ENCODE data around the gene GABPA.
"Not testable (repeated sequence)": the region's sequence is repeated elsewhere in the genome, so short reads cannot be mapped to it uniquely, and the experiment has no call there.

GABPA gene

GRCh38 chr21:25767921-25768320 lies 33.1 kb downstream of the GABPA start:
- Mint-ChIP-seq H3K4me1 (no peaks in the 10 kb centered on the region), H3K27ac (peak overlapping the region; percentile 20), H3K9me3 (no peaks in the 10 kb centered on the region), H3K36me3 (peaks cover 63% of the 10 kb centered on the region), H3K4me3 (no peak overlapping the region)
- DNase-seq (ENCODE audit: low spot score in 2 of 2) (no peak), ATAC-seq (no peak)

- Mint-ChIP-seq H3K4me1 (no peaks in the 10 kb centered on the region), H3K4me3 (no peak overlapping the region), H3K27ac (peak overlapping the region; percentile 45), H3K36me3 (peaks cover 19% of the 10 kb centered on the region), H3K9me3 (no peaks in the 10 kb centered on the region)
- ATAC-seq, result no peak
- no peak for DNase-seq (ENCODE audit: low spot score in 2 of 2)
Observed at GRCh38 chr21:25772686-25773085, 37.9 kb downstream of the GABPA start.

GRCh38 chr21:25776440-25776839 lies 41.7 kb downstream of the GABPA start:
- Mint-ChIP-seq H3K36me3 (no peaks in the 10 kb centered on the region), H3K27ac (peak overlapping the region; percentile 10), H3K4me3 (no peak overlapping the region), H3K4me1 (no peaks in the 10 kb centered on the region), H3K9me3 (no peaks in the 10 kb centered on the region)
- ATAC-seq, result no peak
- no peak for DNase-seq (ENCODE audit: low spot score in 2 of 2)

- ATAC-seq; H3K36me3 Mint-ChIP-seq; DNase-seq (ENCODE audit: low spot score in 2 of 2); H3K4me1 Mint-ChIP-seq; H3K27ac Mint-ChIP-seq; H3K9me3 Mint-ChIP-seq; H3K4me3 Mint-ChIP-seq: not testable (repeated sequence)
Observed at GRCh38 chr21:25778126-25778875, 43.5 kb downstream of the GABPA start.

GRCh38 chr21:25788677-25789076 lies 53.9 kb downstream of the GABPA start:
- Mint-ChIP-seq H3K4me3 (no peak overlapping the region), H3K36me3 (no peaks in the 10 kb centered on the region)
- no peak for ATAC-seq

GRCh38 chr21:25790122-25790877 lies 55.5 kb downstream of the GABPA start:
- Mint-ChIP-seq H3K9me3 (no peaks in the 10 kb centered on the region), H3K36me3 (no peaks in the 10 kb centered on the region), H3K27ac (no peak overlapping the region), H3K4me1 (no peaks in the 10 kb centered on the region), H3K4me3 (peak overlapping the region; percentile 38)
- DNase-seq (ENCODE audit: low spot score in 2 of 2) (no peak), ATAC-seq (peak; percentile 59)

More at GRCh38 chr21:25788677-25789076, 53.9 kb downstream of the GABPA start:
- Mint-ChIP-seq H3K4me1 (no peaks in the 10 kb centered on the region), H3K9me3 (no peaks in the 10 kb centered on the region), H3K27ac (no peak overlapping the region)
- no peak for DNase-seq (ENCODE audit: low spot score in 2 of 2)

GRCh38 chr21:25790878-25791204 lies 56.1 kb downstream of the GABPA start:
- H3K27ac Mint-ChIP-seq, result no peak overlapping the region

GRCh38 chr21:25791319-25791718 lies 56.5 kb downstream of the GABPA start:
- no peak for ATAC-seq
- Mint-ChIP-seq H3K27ac (no peak overlapping the region), H3K4me3 (no peak overlapping the region)

More at GRCh38 chr21:25790878-25791204, 56.1 kb downstream of the GABPA start:
- Mint-ChIP-seq H3K36me3 (no peaks in the 10 kb centered on the region), H3K9me3 (no peaks in the 10 kb centered on the region), H3K4me3 (peak overlapping the region; percentile 38), H3K4me1 (no peaks in the 10 kb centered on the region)
- DNase-seq (ENCODE audit: low spot score in 2 of 2), result no peak
- no peak for ATAC-seq

GRCh38 chr21:25801217-25802014 lies 66.6 kb downstream of the GABPA start:
- Mint-ChIP-seq H3K4me1 (peaks cover 8% of the 10 kb centered on the region), H3K9me3 (no peaks in the 10 kb centered on the region), H3K27ac (no peak overlapping the region), H3K36me3 (peaks cover 8% of the 10 kb centered on the region), H3K4me3 (no peak overlapping the region)
- DNase-seq (ENCODE audit: low spot score in 2 of 2), result peak; percentile 81 to 93
- ATAC-seq, result peak; percentile 99

More at GRCh38 chr21:25791319-25791718, 56.5 kb downstream of the GABPA start:
- no peaks in the 10 kb centered on the region for H3K36me3 Mint-ChIP-seq
- H3K9me3 Mint-ChIP-seq, result no peaks in the 10 kb centered on the region
- DNase-seq (ENCODE audit: low spot score in 2 of 2), result no peak
- no peaks in the 10 kb centered on the region for H3K4me1 Mint-ChIP-seq

GRCh38 chr21:25806060-25806459 lies 71.3 kb downstream of the GABPA start:
- no peak overlapping the region for H3K4me3 Mint-ChIP-seq
- no peak overlapping the region for H3K27ac Mint-ChIP-seq
- peaks cover 8% of the 10 kb centered on the region for H3K36me3 Mint-ChIP-seq
- peaks cover 16% of the 10 kb centered on the region for H3K4me1 Mint-ChIP-seq
- no peak for ATAC-seq
- no peaks in the 10 kb centered on the region for H3K9me3 Mint-ChIP-seq
- no peak for DNase-seq (ENCODE audit: low spot score in 2 of 2)

- H3K4me1 Mint-ChIP-seq, result peaks cover 7% of the 10 kb centered on the region
Observed at GRCh38 chr21:25807191-25807590, 72.4 kb downstream of the GABPA start.

GRCh38 chr21:25809013-25809412 lies 74.2 kb downstream of the GABPA start:
- DNase-seq (ENCODE audit: low spot score in 2 of 2), result no peak
- peak; percentile 88 for ATAC-seq
- Mint-ChIP-seq H3K36me3 (no peaks in the 10 kb centered on the region), H3K4me3 (no peak overlapping the region), H3K27ac (peak overlapping the region; percentile 4), H3K9me3 (no peaks in the 10 kb centered on the region), H3K4me1 (peaks cover 7% of the 10 kb centered on the region)

More at GRCh38 chr21:25807191-25807590, 72.4 kb downstream of the GABPA start:
- Mint-ChIP-seq H3K4me3 (no peak overlapping the region), H3K27ac (no peak overlapping the region), H3K9me3 (no peaks in the 10 kb centered on the region), H3K36me3 (no peaks in the 10 kb centered on the region)
- DNase-seq (ENCODE audit: low spot score in 2 of 2) (no peak), ATAC-seq (no peak)

- ATAC-seq (no peak), DNase-seq (ENCODE audit: low spot score in 2 of 2) (no peak)
- Mint-ChIP-seq H3K9me3 (no peaks in the 10 kb centered on the region), H3K36me3 (no peaks in the 10 kb centered on the region), H3K4me1 (peaks cover 7% of the 10 kb centered on the region), H3K4me3 (no peak overlapping the region), H3K27ac (no peak overlapping the region)
Observed at GRCh38 chr21:25811186-25811585, 76.4 kb downstream of the GABPA start.

GRCh38 chr21:25813917-25814316 lies 79.1 kb downstream of the GABPA start:
- no peaks in the 10 kb centered on the region for H3K9me3 Mint-ChIP-seq
- H3K36me3 Mint-ChIP-seq, result no peaks in the 10 kb centered on the region
- no peak overlapping the region for H3K27ac Mint-ChIP-seq
- no peak overlapping the region for H3K4me3 Mint-ChIP-seq
- DNase-seq (ENCODE audit: low spot score in 2 of 2) (no peak), ATAC-seq (no peak)
- peaks cover 3% of the 10 kb centered on the region for H3K4me1 Mint-ChIP-seq

- H3K9me3 Mint-ChIP-seq, result no peaks in the 10 kb centered on the region
- no peaks in the 10 kb centered on the region for H3K36me3 Mint-ChIP-seq
Observed at GRCh38 chr21:25818121-25818520, 83.3 kb downstream of the GABPA start.

More at GRCh38 chr21:25818121-25818520, 83.3 kb downstream of the GABPA start:
- DNase-seq (ENCODE audit: low spot score in 2 of 2), result no peak
- Mint-ChIP-seq H3K4me3 (no peak overlapping the region), H3K4me1 (no peaks in the 10 kb centered on the region), H3K27ac (peak overlapping the region; percentile 20)
- ATAC-seq, result no peak

Measured in stimulated activated effector memory CD8-positive, alpha-beta T cell treated with anti-CD3 and anti-CD28 coated beads, Interleukin-12 subunit alpha, Interleukin-12 subunit beta, amount 100 ng/mL, for 72 hours (primary cell).